ENCODE measurements around the gene KCNK16.

KCNK16 gene

GRCh38 chr6:39282774-39283173 is 39.7 kb downstream of the KCNK16 start:
- DNase-seq (ENCODE audit: low read depth), result no peak

DNA sequence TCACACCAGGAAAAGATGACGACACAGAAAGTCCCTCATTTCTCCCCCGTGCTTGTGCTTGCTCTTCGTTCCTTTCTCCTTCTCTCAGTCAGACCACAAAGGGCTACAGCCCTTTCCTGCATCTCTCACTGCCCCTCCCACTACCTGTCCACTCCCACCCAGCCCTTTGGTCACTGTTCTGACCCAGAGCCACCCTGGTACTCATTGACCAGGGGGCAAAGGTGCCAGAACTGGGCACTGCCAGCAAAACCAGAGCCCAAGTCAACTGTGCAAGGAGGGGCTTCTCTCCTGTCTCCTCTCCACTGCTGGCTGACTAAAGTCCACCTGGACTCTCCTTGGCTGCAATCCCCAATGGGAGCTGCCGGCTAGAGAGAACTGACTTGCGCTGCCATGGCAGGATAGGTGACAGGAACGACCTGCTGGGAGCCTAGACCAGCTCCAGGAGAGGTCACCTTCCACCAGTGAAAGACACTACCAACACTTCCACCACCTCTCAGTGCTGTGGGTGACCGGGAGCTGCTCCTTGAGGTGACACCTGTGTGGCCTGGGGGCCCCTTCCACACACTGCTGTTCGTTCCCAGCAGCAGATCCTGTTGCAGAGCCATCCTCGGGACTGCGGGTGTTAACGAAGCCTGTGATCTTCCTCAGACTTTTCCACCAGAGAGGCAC is 41.1 kb downstream of the KCNK16 start:
- no peak overlapping the region for H3K4me3 ChIP-seq (ENCODE audit: low read depth, low read length)
- TF ChIP-seq, protein P1, sequence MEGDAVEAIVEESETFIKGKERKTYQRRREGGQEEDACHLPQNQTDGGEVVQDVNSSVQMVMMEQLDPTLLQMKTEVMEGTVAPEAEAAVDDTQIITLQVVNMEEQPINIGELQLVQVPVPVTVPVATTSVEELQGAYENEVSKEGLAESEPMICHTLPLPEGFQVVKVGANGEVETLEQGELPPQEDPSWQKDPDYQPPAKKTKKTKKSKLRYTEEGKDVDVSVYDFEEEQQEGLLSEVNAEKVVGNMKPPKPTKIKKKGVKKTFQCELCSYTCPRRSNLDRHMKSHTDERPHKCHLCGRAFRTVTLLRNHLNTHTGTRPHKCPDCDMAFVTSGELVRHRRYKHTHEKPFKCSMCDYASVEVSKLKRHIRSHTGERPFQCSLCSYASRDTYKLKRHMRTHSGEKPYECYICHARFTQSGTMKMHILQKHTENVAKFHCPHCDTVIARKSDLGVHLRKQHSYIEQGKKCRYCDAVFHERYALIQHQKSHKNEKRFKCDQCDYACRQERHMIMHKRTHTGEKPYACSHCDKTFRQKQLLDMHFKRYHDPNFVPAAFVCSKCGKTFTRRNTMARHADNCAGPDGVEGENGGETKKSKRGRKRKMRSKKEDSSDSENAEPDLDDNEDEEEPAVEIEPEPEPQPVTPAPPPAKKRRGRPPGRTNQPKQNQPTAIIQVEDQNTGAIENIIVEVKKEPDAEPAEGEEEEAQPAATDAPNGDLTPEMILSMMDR (IDR thresholded peaks at IDR 0.05; ENCODE audit: insufficient read depth, low read depth, low read length, missing control alignments), result no peak
- no peak for DNase-seq (ENCODE audit: low read depth)

More at GRCh38 chr6:39282774-39283173, 39.7 kb downstream of the KCNK16 start:
- TF ChIP-seq, protein P1 (IDR thresholded peaks at IDR 0.05; ENCODE audit: insufficient read depth, low read depth, low read length, missing control alignments), result no peak
- no peak overlapping the region for H3K4me3 ChIP-seq (ENCODE audit: low read depth, low read length)

DNA sequence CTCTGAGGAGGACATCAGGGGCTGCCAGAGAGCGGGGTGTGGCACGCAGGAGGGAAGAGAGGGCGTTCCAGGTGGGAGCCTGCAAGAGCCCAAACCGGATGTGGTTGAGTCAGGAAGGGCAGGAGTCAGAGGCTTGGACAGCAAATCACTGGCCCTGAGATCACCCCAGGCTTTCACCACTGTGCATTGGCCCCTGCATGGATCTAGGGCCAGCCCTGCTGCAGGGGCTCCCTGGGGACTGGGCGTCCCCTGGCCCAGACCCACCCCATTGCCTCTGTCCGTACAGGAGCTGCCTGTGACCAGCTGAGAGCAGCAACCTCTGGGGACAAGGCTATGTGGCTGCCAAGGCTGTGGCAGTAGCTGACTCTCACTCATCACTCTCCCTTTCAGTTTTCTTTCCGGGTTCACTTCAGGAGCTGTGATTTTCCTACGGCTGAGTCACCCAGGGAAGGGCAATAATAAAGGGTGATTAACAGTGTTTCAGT is 42.2 kb downstream of the KCNK16 start:
- TF ChIP-seq, protein P1 (IDR thresholded peaks at IDR 0.05; ENCODE audit: insufficient read depth, low read depth, low read length, missing control alignments), result no peak
- no peak overlapping the region for H3K4me3 ChIP-seq (ENCODE audit: low read depth, low read length)
- no peak for DNase-seq (ENCODE audit: low read depth)

- DNase-seq (ENCODE audit: low read depth), result no peak
- H3K4me3 ChIP-seq (ENCODE audit: low read depth, low read length), result no peak overlapping the region
- TF ChIP-seq, protein P1 (IDR thresholded peaks at IDR 0.05; ENCODE audit: insufficient read depth, low read depth, low read length, missing control alignments), result no peak
Observed at GRCh38 chr6:39279539-39279938, 43.0 kb downstream of the KCNK16 start.

DNA sequence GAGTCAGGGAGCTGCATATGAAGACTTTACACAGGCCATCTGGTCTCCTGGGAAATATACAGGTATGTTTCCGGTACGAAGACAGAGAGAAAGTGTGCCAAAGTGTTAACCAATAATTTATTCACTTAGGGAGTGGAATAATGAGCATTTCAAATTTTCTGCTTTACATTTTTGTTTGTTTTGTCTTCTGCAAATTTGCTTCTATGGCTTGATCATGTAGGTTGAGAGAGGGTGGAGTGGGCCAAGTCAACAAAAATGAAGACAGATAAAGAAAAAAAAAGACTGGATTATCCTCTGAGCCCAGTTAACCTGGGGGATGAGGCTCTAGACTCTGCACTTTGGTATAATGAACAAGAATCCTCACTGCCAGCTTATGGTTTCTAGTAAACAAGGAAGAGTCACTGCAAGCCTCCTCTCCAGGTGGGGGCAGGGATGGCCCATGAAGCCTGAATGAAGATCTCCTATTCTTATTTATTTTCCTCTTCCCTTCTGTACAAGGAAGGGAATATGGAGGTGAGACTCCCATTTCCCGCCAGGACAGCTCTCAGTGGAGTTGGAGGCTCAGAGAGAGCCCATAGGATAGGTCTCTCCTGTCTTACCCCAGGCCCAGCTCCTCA is 46.0 kb downstream of the KCNK16 start:
- no peak for DNase-seq (ENCODE audit: low read depth)
- no peak overlapping the region for H3K4me3 ChIP-seq (ENCODE audit: low read depth, low read length)
- TF ChIP-seq, protein P1 (IDR thresholded peaks at IDR 0.05; ENCODE audit: insufficient read depth, low read depth, low read length, missing control alignments), result no peak

GRCh38 chr6:39274903-39275302 is 47.6 kb downstream of the KCNK16 start:
- H3K4me3 ChIP-seq (ENCODE audit: low read depth, low read length), result no peak overlapping the region
- DNase-seq (ENCODE audit: low read depth), result no peak
- TF ChIP-seq, protein P1 (IDR thresholded peaks at IDR 0.05; ENCODE audit: insufficient read depth, low read depth, low read length, missing control alignments), result no peak
